ENCODE data around the gene KDM6B.

Gene KDM6B

DNA sequence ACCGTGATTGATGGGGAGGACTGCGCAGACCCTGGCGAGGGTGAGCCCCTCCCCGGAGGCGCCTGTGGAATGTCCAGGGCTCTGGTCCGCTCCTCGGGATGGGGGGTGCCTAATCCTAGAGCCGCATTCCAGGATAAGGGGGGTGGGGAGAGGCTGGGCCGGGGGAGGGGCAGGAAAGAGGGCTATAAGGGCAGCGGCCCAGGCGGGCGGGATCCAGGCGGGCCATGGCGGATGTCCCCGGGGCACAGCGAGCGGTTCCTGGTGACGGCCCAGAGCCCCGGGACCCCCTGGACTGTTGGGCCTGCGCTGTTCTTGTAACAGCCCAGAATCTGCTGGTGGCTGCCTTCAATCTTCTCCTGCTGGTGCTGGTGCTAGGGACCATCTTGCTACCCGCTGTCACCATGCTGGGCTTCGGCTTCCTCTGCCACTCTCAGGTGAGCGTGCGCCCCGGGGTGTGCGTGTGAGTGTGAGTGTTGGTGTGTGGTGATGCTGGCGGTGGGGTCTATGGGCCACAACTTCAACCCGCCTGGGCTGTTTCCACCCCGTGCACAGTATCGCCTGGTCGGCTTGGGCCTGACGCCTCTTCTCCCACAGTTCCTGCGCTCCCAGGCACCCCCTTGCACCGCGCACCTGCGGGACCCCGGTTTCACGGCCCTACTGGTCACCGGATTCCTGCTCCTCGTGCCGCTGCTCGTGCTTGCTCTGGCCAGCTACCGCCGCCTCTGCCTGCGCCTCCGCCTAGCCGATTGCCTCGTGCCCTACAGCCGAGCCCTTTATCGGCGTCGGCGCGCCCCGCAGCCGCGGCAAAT is 21.0 kb downstream of the KDM6B start, which contains the start of gene TMEM88:
TMEM88 (plus strand) TSS at position 216 of the 809 bp plus-strand sequence; CDS start at position 225, 9 bp downstream.
- Histone ChIP-seq H3K27me3 (no peaks in the 10 kb centered on the region), H3K9me3 (no peaks in the 10 kb centered on the region), H3K4me3 (ENCODE audit: low read depth, low read length) (peak within 1 kb of the TSS; percentile 79), H3K4me1 (peaks cover 3% of the 10 kb centered on the region; the same call in 1 of the 2 replicates), H3K36me3 (peaks cover 25% of the 10 kb centered on the region)
- TF ChIP-seq, protein P1, sequence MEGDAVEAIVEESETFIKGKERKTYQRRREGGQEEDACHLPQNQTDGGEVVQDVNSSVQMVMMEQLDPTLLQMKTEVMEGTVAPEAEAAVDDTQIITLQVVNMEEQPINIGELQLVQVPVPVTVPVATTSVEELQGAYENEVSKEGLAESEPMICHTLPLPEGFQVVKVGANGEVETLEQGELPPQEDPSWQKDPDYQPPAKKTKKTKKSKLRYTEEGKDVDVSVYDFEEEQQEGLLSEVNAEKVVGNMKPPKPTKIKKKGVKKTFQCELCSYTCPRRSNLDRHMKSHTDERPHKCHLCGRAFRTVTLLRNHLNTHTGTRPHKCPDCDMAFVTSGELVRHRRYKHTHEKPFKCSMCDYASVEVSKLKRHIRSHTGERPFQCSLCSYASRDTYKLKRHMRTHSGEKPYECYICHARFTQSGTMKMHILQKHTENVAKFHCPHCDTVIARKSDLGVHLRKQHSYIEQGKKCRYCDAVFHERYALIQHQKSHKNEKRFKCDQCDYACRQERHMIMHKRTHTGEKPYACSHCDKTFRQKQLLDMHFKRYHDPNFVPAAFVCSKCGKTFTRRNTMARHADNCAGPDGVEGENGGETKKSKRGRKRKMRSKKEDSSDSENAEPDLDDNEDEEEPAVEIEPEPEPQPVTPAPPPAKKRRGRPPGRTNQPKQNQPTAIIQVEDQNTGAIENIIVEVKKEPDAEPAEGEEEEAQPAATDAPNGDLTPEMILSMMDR (IDR thresholded peaks at IDR 0.05; ENCODE audit: low read depth, low read length), result no peak
- DNase-seq, result no peak

- Histone ChIP-seq H3K9me3 (no peaks in the 10 kb centered on the region), H3K27me3 (no peaks in the 10 kb centered on the region), H3K36me3 (peaks cover 25% of the 10 kb centered on the region), H3K4me3 (ENCODE audit: low read depth, low read length) (peak overlapping the region; percentile 79), H3K4me1 (peaks cover 3% of the 10 kb centered on the region; the same call in 1 of the 2 replicates)
- TF ChIP-seq, protein P1 (IDR thresholded peaks at IDR 0.05; ENCODE audit: low read depth, low read length), result no peak
- DNase-seq, result no peak
These were observed 21.6 kb downstream of the KDM6B start for GRCh38 chr17:7855660-7856010.

GRCh38 chr17:7856011-7856810 is 22.2 kb downstream of the KDM6B start:
- Histone ChIP-seq H3K9me3 (no peaks in the 10 kb centered on the region), H3K27me3 (no peaks in the 10 kb centered on the region), H3K4me3 (ENCODE audit: low read depth, low read length) (peak overlapping the region; percentile 79), H3K4me1 (peaks cover 3% of the 10 kb centered on the region; the same call in 1 of the 2 replicates), H3K36me3 (peaks cover 21% of the 10 kb centered on the region)
- TF ChIP-seq, protein P1 (IDR thresholded peaks at IDR 0.05; ENCODE audit: low read depth, low read length), result no peak
- DNase-seq, result no peak

DNA sequence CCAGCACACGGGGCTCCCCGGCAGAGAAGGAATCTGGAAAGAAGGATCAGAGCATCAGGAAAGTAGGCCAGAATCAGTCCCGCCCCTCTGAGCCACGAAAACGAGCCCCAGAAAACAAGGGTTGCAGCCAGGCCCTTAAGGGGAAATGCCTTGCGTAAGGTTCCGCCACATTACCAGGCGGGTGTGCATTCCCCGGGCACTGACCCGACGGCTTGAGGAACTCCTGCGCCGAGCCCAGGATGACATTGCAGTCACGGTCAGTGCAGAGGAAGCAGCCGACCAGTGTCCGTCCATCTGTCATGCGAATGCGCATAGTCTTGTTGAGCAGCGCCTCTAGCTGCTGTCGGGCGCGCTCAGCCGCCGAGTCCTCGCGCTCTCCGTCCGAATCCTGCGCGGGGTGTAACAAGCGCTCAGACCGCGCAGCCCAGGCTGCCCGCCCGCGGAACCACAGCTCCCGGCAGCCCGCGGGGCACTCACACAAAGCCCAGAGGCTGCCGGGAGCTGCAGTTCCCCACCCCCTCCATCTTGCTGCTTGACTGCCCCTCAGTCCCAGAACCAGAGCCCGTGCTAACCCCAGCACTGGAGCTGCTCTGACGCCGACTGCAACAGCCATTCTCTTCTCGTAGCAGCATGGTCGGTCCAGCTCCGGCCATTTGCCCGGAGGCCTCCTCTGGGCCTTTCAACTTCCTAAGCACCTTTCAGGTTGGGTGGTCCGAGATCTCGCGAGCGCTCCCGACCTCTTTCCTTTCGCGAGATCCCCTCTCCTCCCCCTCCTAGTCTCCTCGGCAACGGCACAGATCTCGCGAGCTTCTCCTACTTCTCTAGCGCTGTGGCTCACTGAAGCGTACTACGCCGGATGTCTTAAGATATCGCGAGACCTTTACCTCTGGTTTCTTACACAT is 23.0 kb downstream of the KDM6B start, which contains the start of gene NAA38:
NAA38 (minus strand) TSS at position 749 of the 902 bp plus-strand sequence; CDS start at position 653, 96 bp downstream.
- Histone ChIP-seq H3K9me3 (no peaks in the 10 kb centered on the region), H3K4me3 (ENCODE audit: low read depth, low read length) (peak within 1 kb of the TSS; percentile 79), H3K4me1 (peaks cover 1% of the 10 kb centered on the region; the same call in 1 of the 2 replicates), H3K36me3 (peaks cover 14% of the 10 kb centered on the region), H3K27me3 (no peaks in the 10 kb centered on the region)
- DNase-seq, result peak; percentile 91
- TF ChIP-seq, protein P1 (IDR thresholded peaks at IDR 0.05; ENCODE audit: low read depth, low read length), result peak; percentile 26; the same call in 1 of the 2 replicates

DNA sequence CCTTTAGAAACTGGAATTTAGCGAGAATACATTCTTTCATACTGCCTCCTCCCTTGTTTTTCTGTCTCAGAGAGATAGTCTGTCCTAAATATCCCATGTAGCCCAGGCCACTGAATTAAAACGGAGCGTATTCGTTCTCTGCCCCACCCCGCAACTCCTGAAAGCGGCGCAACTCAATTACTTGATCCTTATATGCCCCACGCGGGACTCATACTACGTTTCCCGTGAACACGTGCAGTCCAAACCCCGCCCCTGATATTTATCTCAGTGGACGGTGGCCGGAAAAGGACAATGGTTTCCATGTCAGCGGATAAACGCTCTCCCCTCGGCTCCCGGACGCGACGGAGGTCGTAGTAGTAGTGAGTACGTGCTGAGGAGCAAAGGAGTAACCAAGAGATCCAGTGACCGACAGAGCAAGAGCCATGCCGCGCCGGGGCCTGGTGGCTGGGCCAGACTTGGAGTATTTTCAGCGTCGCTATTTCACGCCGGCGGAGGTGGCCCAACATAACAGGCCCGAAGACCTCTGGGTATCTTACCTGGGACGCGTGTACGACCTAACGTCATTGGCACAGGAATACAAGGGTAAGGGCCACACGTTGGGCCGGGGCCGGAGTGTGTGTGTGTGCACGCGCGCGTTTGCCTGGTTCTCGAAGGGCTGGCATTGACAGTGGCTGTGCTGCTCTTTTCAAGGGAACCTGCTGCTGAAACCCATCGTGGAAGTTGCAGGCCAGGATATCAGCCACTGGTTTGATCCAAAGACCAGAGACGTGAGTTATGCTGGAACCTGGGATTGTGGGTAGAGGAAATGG is 23.9 kb downstream of the KDM6B start, which contains the start of gene CYB5D1:
CYB5D1 (plus strand) TSS at position 291 of the 809 bp plus-strand sequence; CDS start at position 423, 132 bp downstream.
- TF ChIP-seq, protein P1 (IDR thresholded peaks at IDR 0.05; ENCODE audit: low read depth, low read length), result no peak
- peak; percentile 82 for DNase-seq
- Histone ChIP-seq H3K4me1 (no peaks in the 10 kb centered on the region), H3K36me3 (peaks cover 6% of the 10 kb centered on the region), H3K4me3 (ENCODE audit: low read depth, low read length) (peak within 1 kb of the TSS; percentile 79), H3K27me3 (no peaks in the 10 kb centered on the region), H3K9me3 (no peaks in the 10 kb centered on the region)
